ENCODE data around the gene AFF2.

GRCh38 chrX:148498067-148498466, 2.4 kb upstream of the AFF2 start:
- TF ChIP-seq CTCF (IDR thresholded peaks at IDR 0.05) (no peak), POLR2A (IDR thresholded peaks at IDR 0.05) (no peak)

All from uterus (tissue), 2 donors.